Body of pancreas (tissue), 4 donors: ENCODE results near the gene GNG4. TPM values are rescaled to one million over a fixed set of nuclear protein-coding genes. Genes with fewer than 3 reads are reported as not detected.

Source experiments
- ATAC-seq: fragments of 150-250 bp; one replicate; pipeline ENCODE4 v1.9.1; 2016
- DNase-seq, 4 donors: peaks; one replicate each; pipeline ENCODE4 v3.0.0-alpha.2; 2019
- H3K27ac ChIP-seq, 4 donors: fragments of 200-600 bp; sonication (generic); 1 replicate in 3 of 4; 2 replicates in 1 of 4; pipeline versions ENCODE4 v1.5.1 to v1.6.1; 2016 to 2019; ENCODE audit warnings: mild to moderate bottlenecking in 1 of 4, mixed read lengths in 1 of 4, moderate library complexity in 1 of 4
- H3K27me3 ChIP-seq, 2 donors: fragments of 200-600 bp; sonication (generic); one replicate each; pipeline ENCODE4 v1.6.0; 2016; ENCODE audit warnings: mild to moderate bottlenecking in 1 of 2
- H3K36me3 ChIP-seq, 2 donors: fragments of 200-600 bp; sonication (generic); replicated peaks in 1 of 2; 2 replicates each; pipeline ENCODE4 v1.5.1; 2016; ENCODE audit warnings: low read depth in 2 of 2; ENCODE audit not compliant: insufficient read depth in 1 of 2
- H3K4me1 ChIP-seq: fragments of 200-600 bp; sonication (generic); one replicate; pipeline ENCODE4 v1.6.0; 2016
- H3K4me3 ChIP-seq, 2 donors: fragments of 200-600 bp; sonication (generic); 1 replicate in 1 of 2; 2 replicates in 1 of 2; pipeline ENCODE4 v1.5.1; 2016 to 2019
- H3K9me3 ChIP-seq, 3 donors: fragments of 200-600 bp; sonication (generic); 1 replicate in 2 of 3; 2 replicates in 1 of 3; pipeline ENCODE4 v1.5.1; 2016
- CTCF ChIP-seq, 7 experiments: fragments of 450-650 bp in 4 of 7; fragments of 200-600 bp in 3 of 7; sonication (generic) in 3 of 7; IDR thresholded peaks; one replicate each; pipeline ENCODE4 v1.5.1; 2016 to 2019; ENCODE audit warnings: antibody characterized with exemption in 7 of 7
- POLR2A ChIP-seq, 3 donors: fragments of 450-650 bp; IDR thresholded peaks; one replicate each; pipeline ENCODE4 v1.6.1; 2016; ENCODE audit warnings: antibody characterized with exemption in 3 of 3, mild to moderate bottlenecking in 2 of 3
- WGBS, 2 donors: methylation state at CpG; one replicate each; pipeline ENCODE4 v1.1.5; 2017; 5-methylcytosine and 5-hydroxymethylcytosine counted together
- intact Hi-C: fragments of 100-400 bp; cut with DNase I; formaldehyde crosslinking; loops from one replicate; pipeline ENCODE4 v1.15.1; 2023
- total RNA-seq, 2 donors: library from RNA; depleted of rRNA; stranded (reverse); fragments of >200 nt; gene quantifications; one replicate each; pipeline ENCODE4 v1.1.0, GENCODE V29; 2016

Gene GNG4
- total RNA-seq, 2 donors from 2014 or later = 0.66 to 3.1 TPM

GRCh38 chr1:235511470-235512240, 137.9 kb downstream of the GNG4 start:
- Histone ChIP-seq H3K9me3 (no peaks in the 10 kb centered on the region), H3K36me3 (no peaks in the 10 kb centered on the region), H3K4me3 (no peak overlapping the region), H3K27me3 (no peaks in the 10 kb centered on the region), H3K27ac (no peak overlapping the region), H3K4me1 (no peaks in the 10 kb centered on the region)
- DNase-seq = no peak
- WGBS, 2 donors = 62 to 64% methylated on average over 13 of the region's 13 CpGs
- intact Hi-C loops = loop anchor here (5.0 kb wide), 1 partner anchor 276 kb away; no protein-coding TSS in a partner anchor
- ATAC-seq = no peak
- no peak for TF ChIP-seq POLR2A (IDR thresholded peaks at IDR 0.05)
- TF ChIP-seq CTCF (IDR thresholded peaks at IDR 0.05) = no peak

GRCh38 chr1:235510823-235511222, 138.8 kb downstream of the GNG4 start:
- intact Hi-C loops = loop anchor here (5.0 kb wide), 1 partner anchor 276 kb away; no protein-coding TSS in a partner anchor
- DNase-seq (no peak), ATAC-seq (no peak)
- WGBS, 2 donors = 61 to 62% methylated on average over 6 of the region's 6 CpGs
- Histone ChIP-seq H3K4me3 (no peak overlapping the region), H3K27me3 (no peaks in the 10 kb centered on the region), H3K9me3 (no peaks in the 10 kb centered on the region), H3K4me1 (no peaks in the 10 kb centered on the region), H3K27ac (no peak overlapping the region), H3K36me3 (no peaks in the 10 kb centered on the region)
- TF ChIP-seq CTCF (IDR thresholded peaks at IDR 0.05) = no peak
- no peak for TF ChIP-seq POLR2A (IDR thresholded peaks at IDR 0.05)

- Histone ChIP-seq H3K36me3 (no peaks in the 10 kb centered on the region), H3K4me1 (no peaks in the 10 kb centered on the region), H3K4me3 (no peak overlapping the region), H3K27me3 (no peaks in the 10 kb centered on the region), H3K9me3 (no peaks in the 10 kb centered on the region), H3K27ac (no peak overlapping the region)
- intact Hi-C loops = no loop called here
- no peak for DNase-seq
- TF ChIP-seq POLR2A (IDR thresholded peaks at IDR 0.05) = no peak
- TF ChIP-seq CTCF (IDR thresholded peaks at IDR 0.05) = no peak
- WGBS, 2 donors = 56 to 57% methylated on average over 3 of the region's 3 CpGs
- no peak for ATAC-seq
Observed at GRCh38 chr1:235507623-235508022, 142.0 kb downstream of the GNG4 start.

- peak overlapping the region; percentile 58 to 68 for H3K4me3 ChIP-seq
- no peaks in the 10 kb centered on the region for H3K9me3 ChIP-seq
- TF ChIP-seq POLR2A (IDR thresholded peaks at IDR 0.05) (peak; percentile 75 to 93 (median 93)), CTCF (IDR thresholded peaks at IDR 0.05) (peak; percentile 75 to 98 (median 97))
- intact Hi-C loops = no loop called here
- H3K27ac ChIP-seq = peak overlapping the region; percentile 90 to 98 (median 95)
- H3K36me3 ChIP-seq = no peaks in the 10 kb centered on the region
- peaks cover 26% of the 10 kb centered on the region for H3K4me1 ChIP-seq
- no peaks in the 10 kb centered on the region for H3K27me3 ChIP-seq
- ATAC-seq (peak; percentile 89), DNase-seq (peak; percentile 100)
- WGBS, 2 donors = 0 to 1% methylated on average over 19 to 61 of the region's 61 CpGs
Observed at GRCh38 chr1:235504494-235505222, 144.9 kb downstream of the GNG4 start.
